ENCODE data around the gene SFMBT2.

DNA sequence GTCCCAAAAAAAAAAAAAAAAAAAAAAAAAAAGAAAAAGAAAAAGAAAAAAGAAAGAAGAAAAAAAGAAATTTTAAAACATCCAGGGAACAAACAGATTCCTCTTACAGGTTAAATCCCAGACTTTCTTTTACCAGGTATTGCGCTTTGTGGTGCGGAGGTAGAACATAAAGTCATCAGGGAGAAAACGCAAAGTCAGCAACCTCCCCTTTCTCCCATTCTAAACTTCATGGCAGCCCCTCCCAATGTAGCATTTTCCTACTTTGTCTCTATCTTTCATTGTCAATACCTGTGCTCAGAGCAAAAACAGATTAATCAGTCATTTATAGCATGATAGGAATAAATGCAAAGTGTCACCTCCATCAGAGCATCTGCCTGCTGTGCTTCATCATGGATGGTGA lies 299.7 kb downstream of the SFMBT2 start:
- TF ChIP-seq, protein P1, sequence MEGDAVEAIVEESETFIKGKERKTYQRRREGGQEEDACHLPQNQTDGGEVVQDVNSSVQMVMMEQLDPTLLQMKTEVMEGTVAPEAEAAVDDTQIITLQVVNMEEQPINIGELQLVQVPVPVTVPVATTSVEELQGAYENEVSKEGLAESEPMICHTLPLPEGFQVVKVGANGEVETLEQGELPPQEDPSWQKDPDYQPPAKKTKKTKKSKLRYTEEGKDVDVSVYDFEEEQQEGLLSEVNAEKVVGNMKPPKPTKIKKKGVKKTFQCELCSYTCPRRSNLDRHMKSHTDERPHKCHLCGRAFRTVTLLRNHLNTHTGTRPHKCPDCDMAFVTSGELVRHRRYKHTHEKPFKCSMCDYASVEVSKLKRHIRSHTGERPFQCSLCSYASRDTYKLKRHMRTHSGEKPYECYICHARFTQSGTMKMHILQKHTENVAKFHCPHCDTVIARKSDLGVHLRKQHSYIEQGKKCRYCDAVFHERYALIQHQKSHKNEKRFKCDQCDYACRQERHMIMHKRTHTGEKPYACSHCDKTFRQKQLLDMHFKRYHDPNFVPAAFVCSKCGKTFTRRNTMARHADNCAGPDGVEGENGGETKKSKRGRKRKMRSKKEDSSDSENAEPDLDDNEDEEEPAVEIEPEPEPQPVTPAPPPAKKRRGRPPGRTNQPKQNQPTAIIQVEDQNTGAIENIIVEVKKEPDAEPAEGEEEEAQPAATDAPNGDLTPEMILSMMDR (IDR thresholded peaks at IDR 0.05 in 8 of 11, conservative IDR thresholded peaks at IDR 0.05 in 3 of 11), result no peak
- TF ChIP-seq POLR2AphosphoS5 (IDR thresholded peaks at IDR 0.05), result no peak

All from spleen (tissue), 7 donors.